Skeletal muscle satellite cell (primary cell): Measurements from ENCODE around the gene NDUFB5.
A peak's percentile ranks its signal among the peaks of the same experiment; 100 is the strongest.
"Not testable (repeated sequence)": the region's sequence is repeated elsewhere in the genome, so short reads cannot be mapped to it uniquely, and the experiment has no call there.

Experiments used
- H3K27me3 ChIP-seq: 2 replicates; pipeline ENCODE4 v1.7.0; 2013; ENCODE audit warnings: low read length; ENCODE audit not compliant: control insufficient read depth, insufficient read depth
- H3K36me3 ChIP-seq: 2 replicates; pipeline ENCODE4 v1.7.0; 2013; ENCODE audit warnings: mild to moderate bottlenecking, control low read depth, low read length; ENCODE audit not compliant: insufficient read depth
- H3K4me1 ChIP-seq: 2 replicates; pipeline ENCODE4 v1.7.0; 2013; ENCODE audit warnings: low read length; ENCODE audit not compliant: control insufficient read depth, insufficient read depth
- H3K4me2 ChIP-seq: 2 replicates; pipeline ENCODE4 v1.7.0; 2013; ENCODE audit warnings: mild to moderate bottlenecking, low read length
- H3K4me3 ChIP-seq: 2 replicates; pipeline ENCODE4 v1.7.0; 2013; ENCODE audit warnings: low read length
- H3K9ac ChIP-seq: 2 replicates; pipeline ENCODE4 v1.7.0; 2013; ENCODE audit warnings: mild to moderate bottlenecking, low read depth, low read length, moderate library complexity
- H3K9me3 ChIP-seq: replicated peaks from 2 replicates; pipeline ENCODE4 v1.7.0; 2013; ENCODE audit warnings: mild to moderate bottlenecking, control low read depth, low read length

Gene NDUFB5

DNA sequence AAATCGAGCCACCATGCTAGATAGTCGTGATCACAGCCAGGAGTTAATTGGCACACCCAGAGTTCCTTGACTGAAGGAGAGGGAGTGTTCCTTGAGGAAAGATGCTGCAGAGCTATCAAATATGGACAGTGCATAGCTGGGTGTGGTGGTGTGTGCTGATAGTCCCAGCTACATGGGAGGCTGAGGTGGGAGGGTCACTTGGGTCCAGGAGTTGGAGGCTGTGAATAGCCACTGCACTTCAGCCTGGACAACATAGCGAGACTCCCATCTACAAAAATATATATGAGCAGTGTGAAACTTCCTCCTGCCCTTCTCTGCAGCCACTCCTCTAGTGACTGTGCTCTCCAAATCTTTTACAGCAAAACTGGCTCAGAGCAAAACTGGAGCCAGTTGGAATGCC lies 38.3 kb downstream of the NDUFB5 start:
- Histone ChIP-seq H3K4me3 (no peak overlapping the region), H3K27me3 (no peaks in the 10 kb centered on the region), H3K9ac (no peak overlapping the region), H3K4me2 (no peak overlapping the region), H3K4me1 (no peaks in the 10 kb centered on the region), H3K9me3 (no peaks in the 10 kb centered on the region), H3K36me3 (no peaks in the 10 kb centered on the region)

DNA sequence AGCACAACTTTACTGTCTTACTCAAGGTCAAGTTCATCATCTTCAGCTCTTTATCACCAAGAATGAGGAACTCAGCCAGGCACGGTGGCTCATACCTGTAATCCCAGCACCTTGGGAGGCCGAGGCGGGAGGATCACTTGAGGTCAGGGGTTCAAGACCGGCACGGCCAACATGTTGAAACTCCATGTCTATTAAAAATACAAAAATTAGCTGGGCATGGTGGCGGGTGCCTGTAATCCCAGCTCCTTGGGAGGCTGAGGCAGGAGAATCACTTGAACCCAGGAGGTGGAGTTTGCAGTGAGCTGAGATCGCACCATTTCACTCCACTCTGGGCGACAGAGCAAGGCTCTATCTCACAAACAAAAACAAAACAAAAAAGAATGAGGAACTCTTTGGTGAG lies 39.2 kb downstream of the NDUFB5 start:
- not testable (repeated sequence) for H3K4me3 ChIP-seq, H3K9ac ChIP-seq, H3K27me3 ChIP-seq, H3K4me1 ChIP-seq, H3K4me2 ChIP-seq, H3K9me3 ChIP-seq, H3K36me3 ChIP-seq

DNA sequence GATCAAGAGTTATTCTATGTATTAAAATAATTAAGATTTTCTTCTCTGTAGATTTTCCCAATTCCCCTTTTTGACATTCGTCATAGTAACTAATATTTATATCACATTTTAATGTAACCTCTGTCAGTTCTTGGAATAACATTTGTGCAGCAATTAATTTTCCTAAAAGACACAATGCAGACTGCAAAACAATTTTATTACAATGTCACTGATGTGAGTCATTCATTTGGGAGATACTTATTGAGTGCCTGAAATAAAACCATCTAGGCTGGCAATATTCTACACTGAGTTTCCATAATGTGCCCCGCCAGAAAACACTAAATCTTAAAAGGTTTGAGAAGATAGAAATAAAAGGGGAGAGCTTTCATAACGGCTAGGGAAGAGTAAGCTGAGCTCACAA lies 41.6 kb downstream of the NDUFB5 start:
- no peaks in the 10 kb centered on the region for H3K27me3 ChIP-seq
- no peaks in the 10 kb centered on the region for H3K36me3 ChIP-seq
- H3K4me3 ChIP-seq: no peak overlapping the region
- no peak overlapping the region for H3K9ac ChIP-seq
- no peaks in the 10 kb centered on the region for H3K4me1 ChIP-seq
- H3K9me3 ChIP-seq: no peaks in the 10 kb centered on the region
- no peak overlapping the region for H3K4me2 ChIP-seq

DNA sequence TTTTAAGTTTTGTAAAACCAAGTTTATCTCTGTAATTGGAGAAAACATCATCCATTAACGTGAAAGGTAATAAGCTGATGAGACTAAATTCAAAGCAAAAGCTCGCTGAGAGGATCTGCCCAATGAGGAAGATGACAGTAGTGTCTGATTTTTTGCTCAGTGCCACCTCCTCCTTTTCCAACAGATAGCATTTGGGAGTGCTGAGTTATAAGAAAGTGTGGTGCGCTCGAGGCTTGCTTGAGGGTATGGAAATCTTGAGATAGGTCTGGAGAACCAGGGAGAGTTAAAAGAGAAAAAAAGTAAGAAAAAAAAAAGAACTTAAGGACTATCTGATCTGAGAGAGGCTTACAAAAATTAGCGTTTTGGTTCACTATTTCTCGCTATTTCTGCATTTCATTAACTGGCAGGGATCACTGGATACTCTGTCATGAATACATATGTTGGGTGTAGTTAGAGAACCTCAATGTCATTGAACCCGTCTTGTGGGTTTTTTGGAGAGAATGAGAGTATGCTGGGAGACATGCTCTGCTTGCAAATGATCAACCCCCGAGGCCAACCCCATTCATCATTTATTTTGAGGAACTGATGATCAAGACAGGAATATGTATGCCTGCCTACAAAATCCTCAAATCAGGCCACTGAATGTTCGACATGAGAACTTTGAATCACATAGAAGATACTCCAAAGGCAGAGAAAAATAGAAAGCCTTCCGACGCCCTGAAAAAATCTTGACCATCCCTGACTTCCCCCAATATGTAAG lies 47.3 kb downstream of the NDUFB5 start:
- no peaks in the 10 kb centered on the region for H3K9me3 ChIP-seq
- H3K36me3 ChIP-seq: no peaks in the 10 kb centered on the region
- H3K9ac ChIP-seq: peak overlapping the region; percentile 95
- peaks cover 5% of the 10 kb centered on the region for H3K4me1 ChIP-seq
- H3K4me3 ChIP-seq: peak overlapping the region; percentile 99
- no peaks in the 10 kb centered on the region for H3K27me3 ChIP-seq
- peak overlapping the region; percentile 93 for H3K4me2 ChIP-seq

DNA sequence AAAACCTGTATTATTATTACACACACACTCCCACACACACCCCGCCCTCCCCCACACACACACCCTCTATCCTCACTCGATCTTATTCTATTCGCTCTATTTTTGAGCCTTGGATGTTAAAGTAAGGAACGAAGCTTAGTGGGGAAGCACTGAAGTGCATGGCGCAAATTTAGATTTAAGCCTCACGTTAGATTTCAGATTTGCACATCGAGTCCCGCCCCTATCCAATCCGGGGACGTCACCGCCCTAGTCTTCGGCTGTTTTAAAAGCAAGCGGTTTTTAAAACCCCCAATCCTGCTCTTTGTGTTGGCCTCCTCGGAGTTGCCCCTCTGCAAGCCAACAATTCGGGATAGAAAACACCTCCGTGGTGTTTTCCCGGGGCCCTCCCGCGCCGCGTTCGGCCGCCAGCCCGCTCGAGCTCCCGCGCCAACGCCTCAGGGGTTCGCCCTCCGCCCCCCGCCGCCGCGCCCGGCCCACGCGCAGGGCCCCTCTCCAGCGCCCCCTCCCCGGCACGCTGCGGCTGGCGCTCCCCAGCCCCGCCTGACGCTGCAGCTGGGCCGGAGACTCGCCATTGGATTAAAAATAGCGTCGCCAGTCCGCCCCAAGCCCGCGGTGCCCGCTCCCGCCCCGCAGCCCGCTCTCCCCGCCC lies 48.0 kb downstream of the NDUFB5 start, which contains the start of gene USP13:
Gene USP13 (plus strand): TSS at position 594 of the 649 bp plus-strand sequence. CDS start 186 bp downstream, outside the sequence.
- Histone ChIP-seq H3K4me3 (peak within 1 kb of the TSS; percentile 99), H3K4me2 (peak within 1 kb of the TSS; percentile 93)

DNA sequence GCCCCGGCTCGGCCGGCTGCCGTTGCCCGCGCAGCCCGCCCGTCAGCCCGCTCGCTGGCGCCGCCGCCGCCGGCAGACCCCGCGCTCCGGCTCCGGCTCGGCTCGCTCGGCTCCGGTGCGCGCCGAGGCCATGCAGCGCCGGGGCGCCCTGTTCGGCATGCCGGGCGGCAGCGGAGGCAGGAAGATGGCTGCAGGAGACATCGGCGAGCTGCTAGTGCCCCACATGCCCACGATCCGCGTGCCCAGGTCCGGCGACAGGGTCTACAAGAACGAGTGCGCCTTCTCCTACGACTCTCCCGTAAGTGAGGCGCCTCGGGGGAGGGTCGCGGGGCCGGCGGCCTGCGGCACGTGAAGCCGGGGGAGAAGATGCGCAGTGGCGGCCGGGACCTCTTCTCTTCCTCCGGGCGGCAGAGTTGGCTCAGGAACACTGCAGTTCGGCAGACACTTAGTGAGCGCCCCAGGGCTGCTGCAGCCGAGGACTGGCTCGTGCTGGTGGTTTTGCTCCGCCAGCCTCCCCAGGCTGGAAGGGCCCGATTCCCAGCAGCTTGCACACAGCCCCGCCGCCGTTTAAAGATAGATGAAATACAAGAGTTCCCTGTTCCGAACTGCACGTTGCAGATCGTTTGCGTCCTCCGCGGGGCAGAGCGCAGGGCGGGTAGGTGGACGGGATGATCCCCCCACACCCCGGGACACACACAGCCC lies 48.7 kb downstream of the NDUFB5 start:
- Histone ChIP-seq H3K9ac (peak overlapping the region; percentile 95), H3K4me3 (peak overlapping the region; percentile 99), H3K4me2 (peak overlapping the region; percentile 93), H3K9me3 (no peaks in the 10 kb centered on the region), H3K36me3 (no peaks in the 10 kb centered on the region), H3K27me3 (no peaks in the 10 kb centered on the region), H3K4me1 (peaks cover 5% of the 10 kb centered on the region)

More for the DNA sequence above, 48.0 kb downstream of the NDUFB5 start, which contains the start of gene USP13:
- no peaks in the 10 kb centered on the region for H3K9me3 ChIP-seq
- H3K36me3 ChIP-seq: no peaks in the 10 kb centered on the region
- H3K4me1 ChIP-seq: peaks cover 5% of the 10 kb centered on the region
- H3K27me3 ChIP-seq: no peaks in the 10 kb centered on the region
- H3K9ac ChIP-seq: peak within 1 kb of the TSS; percentile 95

DNA sequence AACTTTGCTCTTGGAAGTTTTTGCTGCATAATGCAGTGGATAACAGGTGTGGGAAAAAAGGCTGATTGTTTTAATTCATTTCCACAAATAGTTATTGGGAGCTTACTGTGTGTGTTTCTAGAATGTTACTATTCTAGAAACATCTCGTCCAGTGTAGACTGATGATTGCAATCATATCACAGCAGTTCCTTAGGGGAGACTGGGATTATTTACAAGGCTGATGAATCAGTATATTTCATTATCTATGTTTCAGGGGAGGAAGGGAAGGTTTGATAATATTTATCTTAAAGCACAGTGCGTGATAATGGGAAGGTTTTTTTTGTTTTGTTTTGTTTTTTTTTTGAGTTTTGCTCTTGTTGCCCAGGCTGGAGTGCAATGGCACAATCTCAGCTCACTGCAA lies 50.6 kb downstream of the NDUFB5 start:
- H3K27me3 ChIP-seq: no peaks in the 10 kb centered on the region
- no peak overlapping the region for H3K9ac ChIP-seq
- no peak overlapping the region for H3K4me3 ChIP-seq
- H3K4me1 ChIP-seq: peaks cover 5% of the 10 kb centered on the region
- H3K9me3 ChIP-seq: no peaks in the 10 kb centered on the region
- peak overlapping the region; percentile 93 for H3K4me2 ChIP-seq
- H3K36me3 ChIP-seq: no peaks in the 10 kb centered on the region

DNA sequence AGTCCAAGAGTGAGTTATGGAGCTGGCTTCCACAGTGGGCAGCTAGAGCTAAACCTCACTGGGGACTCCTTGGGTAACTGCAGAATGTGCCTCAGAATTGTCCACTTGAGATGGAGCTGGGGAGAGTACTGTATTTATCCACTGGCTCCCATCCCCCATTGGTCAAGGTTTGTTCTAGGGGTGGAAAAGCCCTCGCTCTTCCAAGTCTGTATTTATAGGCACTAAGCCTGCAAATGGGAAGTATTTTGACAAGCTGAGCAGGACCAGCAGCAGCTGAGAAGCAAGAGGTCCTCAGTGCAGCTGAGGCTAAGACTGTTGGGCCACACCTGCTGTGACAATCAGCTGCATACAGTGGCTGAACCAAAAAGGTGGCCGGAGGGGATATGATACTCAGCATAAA lies 54.0 kb downstream of the NDUFB5 start:
- Histone ChIP-seq H3K4me3 (no peak overlapping the region), H3K36me3 (no peaks in the 10 kb centered on the region), H3K27me3 (no peaks in the 10 kb centered on the region), H3K9ac (no peak overlapping the region), H3K4me2 (no peak overlapping the region), H3K4me1 (peaks cover 5% of the 10 kb centered on the region), H3K9me3 (no peaks in the 10 kb centered on the region)

DNA sequence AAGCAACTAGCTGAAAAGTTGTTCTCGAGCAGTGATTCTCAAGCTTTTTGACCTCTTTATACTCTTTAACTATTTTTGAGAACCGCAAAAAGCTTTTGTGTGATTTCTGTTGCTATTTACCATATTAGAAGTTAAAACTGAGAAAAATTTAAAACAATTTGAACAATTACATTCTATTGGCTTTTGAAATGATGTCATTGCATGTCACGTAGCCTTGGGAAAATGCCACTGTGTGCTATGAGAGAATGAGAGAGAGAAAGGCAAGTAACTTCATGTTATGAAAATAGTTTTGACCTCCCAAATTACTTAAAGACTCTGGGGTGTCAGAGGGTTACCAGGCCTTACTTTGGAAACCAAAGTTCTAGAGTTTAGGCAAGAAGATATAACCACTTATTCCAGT lies 56.3 kb downstream of the NDUFB5 start:
- Histone ChIP-seq H3K27me3 (no peaks in the 10 kb centered on the region), H3K4me2 (no peak overlapping the region), H3K4me3 (no peak overlapping the region), H3K9me3 (no peaks in the 10 kb centered on the region), H3K4me1 (peaks cover 1% of the 10 kb centered on the region), H3K9ac (no peak overlapping the region), H3K36me3 (no peaks in the 10 kb centered on the region)

DNA sequence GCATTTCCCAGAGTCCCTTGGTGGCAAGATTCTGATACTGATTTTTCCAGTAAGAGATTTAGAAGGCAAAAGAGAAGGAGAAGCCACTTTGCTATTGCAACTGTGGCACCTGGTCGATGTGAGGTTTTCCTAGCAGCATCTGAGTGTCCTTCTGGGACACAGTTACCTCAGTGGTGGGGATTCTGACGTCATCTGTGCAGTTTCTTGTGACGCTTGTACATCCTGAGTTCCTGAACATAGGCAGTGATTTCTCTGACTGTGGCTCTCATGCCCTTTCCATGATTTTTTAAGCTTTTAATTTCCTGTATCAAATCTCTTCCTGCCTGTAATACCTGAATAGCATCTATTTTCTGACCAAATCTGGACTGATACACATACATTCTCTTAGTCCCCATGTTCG lies 57.2 kb downstream of the NDUFB5 start:
- H3K9ac ChIP-seq: no peak overlapping the region
- peaks cover 10% of the 10 kb centered on the region for H3K4me1 ChIP-seq
- no peak overlapping the region for H3K4me2 ChIP-seq
- H3K36me3 ChIP-seq: no peaks in the 10 kb centered on the region
- H3K9me3 ChIP-seq: no peaks in the 10 kb centered on the region
- H3K27me3 ChIP-seq: no peaks in the 10 kb centered on the region
- no peak overlapping the region for H3K4me3 ChIP-seq

DNA sequence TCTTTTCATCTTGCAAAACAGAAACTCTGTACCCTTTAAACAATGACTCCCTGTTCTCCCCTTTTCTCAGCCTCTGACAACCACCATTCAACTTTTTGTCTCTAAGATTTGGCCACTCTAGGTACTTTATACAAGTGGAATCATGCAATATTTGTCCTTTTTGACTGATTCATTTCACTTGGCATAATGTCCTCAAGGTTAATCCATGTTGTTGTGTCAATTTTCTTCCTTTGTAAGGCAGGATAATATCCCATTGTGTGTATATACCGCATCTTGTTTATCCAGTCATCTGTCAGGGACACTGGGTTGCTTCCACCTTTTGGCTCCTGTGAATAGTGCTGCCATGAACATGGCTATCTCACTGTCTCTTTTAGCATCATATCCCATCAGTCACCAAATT lies 58.5 kb downstream of the NDUFB5 start:
- no peaks in the 10 kb centered on the region for H3K9me3 ChIP-seq
- no peaks in the 10 kb centered on the region for H3K27me3 ChIP-seq
- H3K36me3 ChIP-seq: no peaks in the 10 kb centered on the region
- no peak overlapping the region for H3K4me2 ChIP-seq
- peaks cover 12% of the 10 kb centered on the region for H3K4me1 ChIP-seq
- H3K4me3 ChIP-seq: no peak overlapping the region
- H3K9ac ChIP-seq: no peak overlapping the region
